ENCODE measurements around the gene SORL1. TPM values are rescaled to one million over a fixed set of nuclear protein-coding genes. Genes with fewer than 3 reads are reported as not detected.

The SORL1 gene
- polyA plus RNA-seq, 1 donor from 2014 or later, result 6.5 TPM

GRCh38 chr11:121643479-121644186 is 191.5 kb downstream of the SORL1 start:
- no peak overlapping the region for H2AFZ ChIP-seq (ENCODE audit: low read depth, low read length)
- TF ChIP-seq MXI1 (conservative IDR thresholded peaks at IDR 0.05; ENCODE audit: poor library complexity, severe bottlenecking) (no peak), EZH2 (IDR thresholded peaks at IDR 0.05; ENCODE audit: borderline replicate concordance, insufficient read depth, low read length, poor library complexity, severe bottlenecking) (no peak), POLR2AphosphoS5 (IDR thresholded peaks at IDR 0.05) (no peak), EP300 (conservative IDR thresholded peaks at IDR 0.05; ENCODE audit: poor library complexity, severe bottlenecking) (no peak), SMC3 (conservative IDR thresholded peaks at IDR 0.05; ENCODE audit: poor library complexity) (no peak)
- TF ChIP-seq, protein P1, sequence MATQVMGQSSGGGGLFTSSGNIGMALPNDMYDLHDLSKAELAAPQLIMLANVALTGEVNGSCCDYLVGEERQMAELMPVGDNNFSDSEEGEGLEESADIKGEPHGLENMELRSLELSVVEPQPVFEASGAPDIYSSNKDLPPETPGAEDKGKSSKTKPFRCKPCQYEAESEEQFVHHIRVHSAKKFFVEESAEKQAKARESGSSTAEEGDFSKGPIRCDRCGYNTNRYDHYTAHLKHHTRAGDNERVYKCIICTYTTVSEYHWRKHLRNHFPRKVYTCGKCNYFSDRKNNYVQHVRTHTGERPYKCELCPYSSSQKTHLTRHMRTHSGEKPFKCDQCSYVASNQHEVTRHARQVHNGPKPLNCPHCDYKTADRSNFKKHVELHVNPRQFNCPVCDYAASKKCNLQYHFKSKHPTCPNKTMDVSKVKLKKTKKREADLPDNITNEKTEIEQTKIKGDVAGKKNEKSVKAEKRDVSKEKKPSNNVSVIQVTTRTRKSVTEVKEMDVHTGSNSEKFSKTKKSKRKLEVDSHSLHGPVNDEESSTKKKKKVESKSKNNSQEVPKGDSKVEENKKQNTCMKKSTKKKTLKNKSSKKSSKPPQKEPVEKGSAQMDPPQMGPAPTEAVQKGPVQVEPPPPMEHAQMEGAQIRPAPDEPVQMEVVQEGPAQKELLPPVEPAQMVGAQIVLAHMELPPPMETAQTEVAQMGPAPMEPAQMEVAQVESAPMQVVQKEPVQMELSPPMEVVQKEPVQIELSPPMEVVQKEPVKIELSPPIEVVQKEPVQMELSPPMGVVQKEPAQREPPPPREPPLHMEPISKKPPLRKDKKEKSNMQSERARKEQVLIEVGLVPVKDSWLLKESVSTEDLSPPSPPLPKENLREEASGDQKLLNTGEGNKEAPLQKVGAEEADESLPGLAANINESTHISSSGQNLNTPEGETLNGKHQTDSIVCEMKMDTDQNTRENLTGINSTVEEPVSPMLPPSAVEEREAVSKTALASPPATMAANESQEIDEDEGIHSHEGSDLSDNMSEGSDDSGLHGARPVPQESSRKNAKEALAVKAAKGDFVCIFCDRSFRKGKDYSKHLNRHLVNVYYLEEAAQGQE (IDR thresholded peaks at IDR 0.05; ENCODE audit: borderline replicate concordance), result no peak
- TF ChIP-seq, protein P2, sequence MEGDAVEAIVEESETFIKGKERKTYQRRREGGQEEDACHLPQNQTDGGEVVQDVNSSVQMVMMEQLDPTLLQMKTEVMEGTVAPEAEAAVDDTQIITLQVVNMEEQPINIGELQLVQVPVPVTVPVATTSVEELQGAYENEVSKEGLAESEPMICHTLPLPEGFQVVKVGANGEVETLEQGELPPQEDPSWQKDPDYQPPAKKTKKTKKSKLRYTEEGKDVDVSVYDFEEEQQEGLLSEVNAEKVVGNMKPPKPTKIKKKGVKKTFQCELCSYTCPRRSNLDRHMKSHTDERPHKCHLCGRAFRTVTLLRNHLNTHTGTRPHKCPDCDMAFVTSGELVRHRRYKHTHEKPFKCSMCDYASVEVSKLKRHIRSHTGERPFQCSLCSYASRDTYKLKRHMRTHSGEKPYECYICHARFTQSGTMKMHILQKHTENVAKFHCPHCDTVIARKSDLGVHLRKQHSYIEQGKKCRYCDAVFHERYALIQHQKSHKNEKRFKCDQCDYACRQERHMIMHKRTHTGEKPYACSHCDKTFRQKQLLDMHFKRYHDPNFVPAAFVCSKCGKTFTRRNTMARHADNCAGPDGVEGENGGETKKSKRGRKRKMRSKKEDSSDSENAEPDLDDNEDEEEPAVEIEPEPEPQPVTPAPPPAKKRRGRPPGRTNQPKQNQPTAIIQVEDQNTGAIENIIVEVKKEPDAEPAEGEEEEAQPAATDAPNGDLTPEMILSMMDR (IDR thresholded peaks at IDR 0.05; ENCODE audit: poor library complexity, severe bottlenecking), result no peak

DNA sequence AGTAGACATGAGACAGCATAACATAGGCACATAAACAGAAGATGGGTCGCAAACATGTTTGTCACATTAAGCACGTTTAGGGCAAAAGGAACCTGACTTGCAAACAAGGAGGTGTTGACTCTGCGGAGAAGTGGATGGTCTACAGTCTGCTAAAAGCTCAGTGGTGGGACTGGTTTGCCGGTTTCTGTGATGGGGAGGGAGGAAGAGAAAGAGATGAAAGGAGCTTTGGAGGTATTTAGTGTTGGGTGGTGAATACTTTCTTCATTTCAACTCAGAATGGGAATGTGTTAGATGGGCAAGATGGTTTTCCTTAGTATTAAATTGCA is 192.0 kb downstream of the SORL1 start:
- Histone ChIP-seq H3K27ac (ENCODE audit: low read length) (no peak overlapping the region), H3K27me3 (ENCODE audit: insufficient read depth, low read depth, low read length) (no peaks in the 10 kb centered on the region), H3K36me3 (ENCODE audit: insufficient read depth, low read length) (no peaks in the 10 kb centered on the region), H4K20me1 (ENCODE audit: insufficient read depth) (no peaks in the 10 kb centered on the region), H2AFZ (ENCODE audit: low read depth, low read length) (no peak overlapping the region), H3F3A (ENCODE audit: insufficient read depth, low read length, poor library complexity, severe bottlenecking) (no peaks in the 10 kb centered on the region), H3K4me2 (ENCODE audit: low read length) (no peak overlapping the region), H3K9me3 (ENCODE audit: low read length) (no peaks in the 10 kb centered on the region), H3K9me2 (ENCODE audit: insufficient read depth, low read length) (no peaks in the 10 kb centered on the region), H3K4me3 (ENCODE audit: low read length) (no peak overlapping the region), H3K9ac (ENCODE audit: low read length) (no peak overlapping the region), H3K79me2 (replicated peaks; ENCODE audit: insufficient read depth, low read length) (no peaks in the 10 kb centered on the region)
- TF ChIP-seq, protein P1 (IDR thresholded peaks at IDR 0.05; ENCODE audit: borderline replicate concordance), result no peak
- TF ChIP-seq EP300 (conservative IDR thresholded peaks at IDR 0.05; ENCODE audit: poor library complexity, severe bottlenecking), result no peak
- no peak for TF ChIP-seq SMC3 (conservative IDR thresholded peaks at IDR 0.05; ENCODE audit: poor library complexity)
- TF ChIP-seq RAD21 (conservative IDR thresholded peaks at IDR 0.05), result no peak
- no peak for TF ChIP-seq POLR2AphosphoS5 (IDR thresholded peaks at IDR 0.05)
- TF ChIP-seq EZH2 (IDR thresholded peaks at IDR 0.05; ENCODE audit: borderline replicate concordance, insufficient read depth, low read length, poor library complexity, severe bottlenecking), result no peak
- no peak for TF ChIP-seq TAF1 (IDR thresholded peaks at IDR 0.05; ENCODE audit: low read depth)
- TF ChIP-seq, protein P2 (IDR thresholded peaks at IDR 0.05; ENCODE audit: poor library complexity, severe bottlenecking), result no peak
- no peak for TF ChIP-seq MXI1 (conservative IDR thresholded peaks at IDR 0.05; ENCODE audit: poor library complexity, severe bottlenecking)

More at GRCh38 chr11:121643479-121644186, 191.5 kb downstream of the SORL1 start:
- Histone ChIP-seq H3K27ac (ENCODE audit: low read length) (no peak overlapping the region), H4K20me1 (ENCODE audit: insufficient read depth) (no peaks in the 10 kb centered on the region), H3K4me2 (ENCODE audit: low read length) (no peak overlapping the region), H3K9ac (ENCODE audit: low read length) (no peak overlapping the region), H3K9me3 (ENCODE audit: low read length) (no peaks in the 10 kb centered on the region), H3K36me3 (ENCODE audit: insufficient read depth, low read length) (no peaks in the 10 kb centered on the region), H3K9me2 (ENCODE audit: insufficient read depth, low read length) (no peaks in the 10 kb centered on the region), H3K79me2 (replicated peaks; ENCODE audit: insufficient read depth, low read length) (no peaks in the 10 kb centered on the region), H3F3A (ENCODE audit: insufficient read depth, low read length, poor library complexity, severe bottlenecking) (no peaks in the 10 kb centered on the region), H3K27me3 (ENCODE audit: insufficient read depth, low read depth, low read length) (no peaks in the 10 kb centered on the region), H3K4me3 (ENCODE audit: low read length) (no peak overlapping the region)

All from neural cell (in vitro differentiated cells).